Measurements from ENCODE around the gene OVCH1.

OVCH1 gene

GRCh38 chr12:29431513-29431912 lies 66.0 kb downstream of the OVCH1 start:
- no peak overlapping the region for H3K23ac ChIP-seq (ENCODE audit: low read length)
- H3K9ac ChIP-seq (ENCODE audit: low read length), result no peak overlapping the region
- H3K27me3 ChIP-seq (ENCODE audit: insufficient read depth, low read length, poor library complexity), result no peaks in the 10 kb centered on the region
- H4K8ac ChIP-seq (ENCODE audit: low read depth, low read length), result no peak overlapping the region
- no peaks in the 10 kb centered on the region for H3K4me1 ChIP-seq (ENCODE audit: control insufficient read depth, low read depth, low read length)
- no peak overlapping the region for H2BK15ac ChIP-seq (replicated peaks; ENCODE audit: low read depth)
- no peak overlapping the region for H2BK5ac ChIP-seq (ENCODE audit: low read length)
- H3K79me1 ChIP-seq (ENCODE audit: low read length), result no peaks in the 10 kb centered on the region
- no peak overlapping the region for H4K5ac ChIP-seq (ENCODE audit: low read length)
- DNase-seq, result no peak
- H3K36me3 ChIP-seq (ENCODE audit: control insufficient read depth, insufficient read depth, low read length), result no peaks in the 10 kb centered on the region
- no peak overlapping the region for H3K4me3 ChIP-seq (ENCODE audit: low read length)
- no peaks in the 10 kb centered on the region for H3K79me2 ChIP-seq (ENCODE audit: control insufficient read depth, insufficient read depth, low read length)
- no peak overlapping the region for H3K27ac ChIP-seq (ENCODE audit: low read depth, low read length)
- H3K18ac ChIP-seq (ENCODE audit: low read length), result no peak overlapping the region
- H3K4me2 ChIP-seq (ENCODE audit: low read length), result no peak overlapping the region
- H3K4ac ChIP-seq (ENCODE audit: low read depth, low read length), result no peak overlapping the region
- no peak overlapping the region for H3K56ac ChIP-seq (ENCODE audit: low read length)
- no peak overlapping the region for H2BK120ac ChIP-seq (ENCODE audit: low read depth, low read length)
- no CpG with 5 or more reads among the region's 3 CpGs for WGBS (ENCODE audit: extremely low coverage, insufficient coverage, low lambda C conversion rate)
- H2AK5ac ChIP-seq (ENCODE audit: low read length), result no peak overlapping the region

- no peak overlapping the region for H2AK5ac ChIP-seq (ENCODE audit: low read length)
- no peak overlapping the region for H3K56ac ChIP-seq (ENCODE audit: low read length)
- no peaks in the 10 kb centered on the region for H3K79me1 ChIP-seq (ENCODE audit: low read length)
- H2BK5ac ChIP-seq (ENCODE audit: low read length), result no peak overlapping the region
- H3K27ac ChIP-seq (ENCODE audit: low read depth, low read length), result no peak overlapping the region
- no peaks in the 10 kb centered on the region for H3K4me1 ChIP-seq (ENCODE audit: control insufficient read depth, low read depth, low read length)
- no peaks in the 10 kb centered on the region for H3K36me3 ChIP-seq (ENCODE audit: control insufficient read depth, insufficient read depth, low read length)
- no peak overlapping the region for H4K8ac ChIP-seq (ENCODE audit: low read depth, low read length)
- H3K4me3 ChIP-seq (ENCODE audit: low read length), result no peak overlapping the region
- H2BK120ac ChIP-seq (ENCODE audit: low read depth, low read length), result no peak overlapping the region
- H3K23ac ChIP-seq (ENCODE audit: low read length), result no peak overlapping the region
- H3K4me2 ChIP-seq (ENCODE audit: low read length), result no peak overlapping the region
- H3K79me2 ChIP-seq (ENCODE audit: control insufficient read depth, insufficient read depth, low read length), result no peaks in the 10 kb centered on the region
- no peak overlapping the region for H3K9ac ChIP-seq (ENCODE audit: low read length)
- no CpG with 5 or more reads among the region's 2 CpGs for WGBS (ENCODE audit: extremely low coverage, insufficient coverage, low lambda C conversion rate)
- H4K5ac ChIP-seq (ENCODE audit: low read length), result no peak overlapping the region
- H3K4ac ChIP-seq (ENCODE audit: low read depth, low read length), result no peak overlapping the region
- no peak overlapping the region for H2BK15ac ChIP-seq (replicated peaks; ENCODE audit: low read depth)
- H3K18ac ChIP-seq (ENCODE audit: low read length), result no peak overlapping the region
- DNase-seq, result no peak
- H3K27me3 ChIP-seq (ENCODE audit: insufficient read depth, low read length, poor library complexity), result no peaks in the 10 kb centered on the region
These were observed 66.8 kb downstream of the OVCH1 start for GRCh38 chr12:29430716-29431044.

GRCh38 chr12:29429999-29430715 lies 67.3 kb downstream of the OVCH1 start:
- Histone ChIP-seq H2AK5ac (ENCODE audit: low read length) (no peak overlapping the region), H2BK120ac (ENCODE audit: low read depth, low read length) (no peak overlapping the region), H3K4me2 (ENCODE audit: low read length) (no peak overlapping the region), H3K4me3 (ENCODE audit: low read length) (no peak overlapping the region), H2BK5ac (ENCODE audit: low read length) (no peak overlapping the region), H3K4me1 (ENCODE audit: control insufficient read depth, low read depth, low read length) (no peaks in the 10 kb centered on the region), H3K9ac (ENCODE audit: low read length) (no peak overlapping the region), H3K4ac (ENCODE audit: low read depth, low read length) (no peak overlapping the region), H3K79me2 (ENCODE audit: control insufficient read depth, insufficient read depth, low read length) (no peaks in the 10 kb centered on the region), H2BK15ac (replicated peaks; ENCODE audit: low read depth) (no peak overlapping the region), H3K23ac (ENCODE audit: low read length) (no peak overlapping the region), H3K18ac (ENCODE audit: low read length) (no peak overlapping the region), H3K56ac (ENCODE audit: low read length) (no peak overlapping the region), H3K27ac (ENCODE audit: low read depth, low read length) (no peak overlapping the region), H3K27me3 (ENCODE audit: insufficient read depth, low read length, poor library complexity) (no peaks in the 10 kb centered on the region), H3K36me3 (ENCODE audit: control insufficient read depth, insufficient read depth, low read length) (no peaks in the 10 kb centered on the region), H4K8ac (ENCODE audit: low read depth, low read length) (no peak overlapping the region), H4K5ac (ENCODE audit: low read length) (no peak overlapping the region), H3K79me1 (ENCODE audit: low read length) (no peaks in the 10 kb centered on the region)
- DNase-seq, result peak; percentile 61
- WGBS (ENCODE audit: extremely low coverage, insufficient coverage, low lambda C conversion rate), result 100% methylated on average over 1 of the region's 3 CpGs

GRCh38 chr12:29428633-29429032 lies 68.9 kb downstream of the OVCH1 start:
- Histone ChIP-seq H3K4me2 (ENCODE audit: low read length) (no peak overlapping the region), H3K18ac (ENCODE audit: low read length) (no peak overlapping the region), H3K79me1 (ENCODE audit: low read length) (no peaks in the 10 kb centered on the region), H3K79me2 (ENCODE audit: control insufficient read depth, insufficient read depth, low read length) (no peaks in the 10 kb centered on the region), H3K56ac (ENCODE audit: low read length) (no peak overlapping the region), H4K5ac (ENCODE audit: low read length) (no peak overlapping the region), H3K36me3 (ENCODE audit: control insufficient read depth, insufficient read depth, low read length) (no peaks in the 10 kb centered on the region), H3K27me3 (ENCODE audit: insufficient read depth, low read length, poor library complexity) (no peaks in the 10 kb centered on the region), H2BK120ac (ENCODE audit: low read depth, low read length) (no peak overlapping the region), H2BK15ac (replicated peaks; ENCODE audit: low read depth) (no peak overlapping the region), H3K23ac (ENCODE audit: low read length) (no peak overlapping the region), H2BK5ac (ENCODE audit: low read length) (no peak overlapping the region), H4K8ac (ENCODE audit: low read depth, low read length) (no peak overlapping the region), H2AK5ac (ENCODE audit: low read length) (no peak overlapping the region), H3K27ac (ENCODE audit: low read depth, low read length) (no peak overlapping the region), H3K9ac (ENCODE audit: low read length) (no peak overlapping the region), H3K4me3 (ENCODE audit: low read length) (no peak overlapping the region), H3K4ac (ENCODE audit: low read depth, low read length) (no peak overlapping the region), H3K4me1 (ENCODE audit: control insufficient read depth, low read depth, low read length) (no peaks in the 10 kb centered on the region)
- no peak for DNase-seq

- Histone ChIP-seq H2BK5ac (ENCODE audit: low read length) (no peak overlapping the region), H3K56ac (ENCODE audit: low read length) (no peak overlapping the region), H3K23ac (ENCODE audit: low read length) (no peak overlapping the region), H3K27ac (ENCODE audit: low read depth, low read length) (no peak overlapping the region), H2AK5ac (ENCODE audit: low read length) (no peak overlapping the region), H3K27me3 (ENCODE audit: insufficient read depth, low read length, poor library complexity) (no peaks in the 10 kb centered on the region), H3K4ac (ENCODE audit: low read depth, low read length) (no peak overlapping the region), H4K8ac (ENCODE audit: low read depth, low read length) (no peak overlapping the region), H2BK15ac (replicated peaks; ENCODE audit: low read depth) (no peak overlapping the region), H3K4me1 (ENCODE audit: control insufficient read depth, low read depth, low read length) (no peaks in the 10 kb centered on the region), H3K4me2 (ENCODE audit: low read length) (no peak overlapping the region), H4K5ac (ENCODE audit: low read length) (no peak overlapping the region), H3K79me1 (ENCODE audit: low read length) (no peaks in the 10 kb centered on the region), H3K79me2 (ENCODE audit: control insufficient read depth, insufficient read depth, low read length) (no peaks in the 10 kb centered on the region), H3K36me3 (ENCODE audit: control insufficient read depth, insufficient read depth, low read length) (no peaks in the 10 kb centered on the region), H3K18ac (ENCODE audit: low read length) (no peak overlapping the region), H2BK120ac (ENCODE audit: low read depth, low read length) (no peak overlapping the region), H3K9ac (ENCODE audit: low read length) (no peak overlapping the region), H3K4me3 (ENCODE audit: low read length) (no peak overlapping the region)
- DNase-seq, result peak; percentile 31
- no CpG with 5 or more reads among the region's 4 CpGs for WGBS (ENCODE audit: extremely low coverage, insufficient coverage, low lambda C conversion rate)
These were observed 69.5 kb downstream of the OVCH1 start for GRCh38 chr12:29427964-29428363.

GRCh38 chr12:29426498-29426897 lies 71.0 kb downstream of the OVCH1 start:
- Histone ChIP-seq H2AK5ac (ENCODE audit: low read length) (no peak overlapping the region), H3K23ac (ENCODE audit: low read length) (no peak overlapping the region), H2BK5ac (ENCODE audit: low read length) (no peak overlapping the region), H3K79me2 (ENCODE audit: control insufficient read depth, insufficient read depth, low read length) (no peaks in the 10 kb centered on the region), H3K56ac (ENCODE audit: low read length) (no peak overlapping the region), H3K4me2 (ENCODE audit: low read length) (no peak overlapping the region), H4K8ac (ENCODE audit: low read depth, low read length) (no peak overlapping the region), H3K18ac (ENCODE audit: low read length) (no peak overlapping the region), H3K4ac (ENCODE audit: low read depth, low read length) (no peak overlapping the region), H3K4me1 (ENCODE audit: control insufficient read depth, low read depth, low read length) (no peaks in the 10 kb centered on the region), H3K79me1 (ENCODE audit: low read length) (no peaks in the 10 kb centered on the region), H3K36me3 (ENCODE audit: control insufficient read depth, insufficient read depth, low read length) (no peaks in the 10 kb centered on the region), H2BK120ac (ENCODE audit: low read depth, low read length) (no peak overlapping the region), H3K4me3 (ENCODE audit: low read length) (no peak overlapping the region), H3K27me3 (ENCODE audit: insufficient read depth, low read length, poor library complexity) (no peaks in the 10 kb centered on the region), H3K9ac (ENCODE audit: low read length) (no peak overlapping the region), H4K5ac (ENCODE audit: low read length) (no peak overlapping the region), H3K27ac (ENCODE audit: low read depth, low read length) (no peak overlapping the region), H2BK15ac (replicated peaks; ENCODE audit: low read depth) (no peak overlapping the region)
- no CpG with 5 or more reads among the region's 2 CpGs for WGBS (ENCODE audit: extremely low coverage, insufficient coverage, low lambda C conversion rate)
- DNase-seq, result no peak
